ENCODE results near the gene MYH6. TPM values are rescaled to one million over a fixed set of nuclear protein-coding genes. Genes with fewer than 3 reads are reported as not detected.

The MYH6 gene
- total RNA-seq, 1 experiment from 2014 or later: 0.07 TPM

GRCh38 chr14:23377573-23378563, 30.2 kb downstream of the MYH6 start:
- Mint-ChIP-seq H3K27ac (no peak overlapping the region), H3K27me3 (ENCODE audit: low read depth) (peaks cover 74% of the 10 kb centered on the region)
- no peak for DNase-seq

More at GRCh38 chr14:23377573-23378563, 30.2 kb downstream of the MYH6 start:
- Mint-ChIP-seq H3K36me3 (ENCODE audit: insufficient read depth in 1 of 3, low read depth in 3 of 3) (no peaks in the 10 kb centered on the region), H3K9me3 (no peaks in the 10 kb centered on the region), H3K4me3 (no peak overlapping the region), H3K4me1 (peaks cover 9 to 22% of the 10 kb centered on the region in 2 experiments)
- Histone ChIP-seq H3K56ac (ENCODE audit: insufficient read length, low read depth, low read length) (no peak overlapping the region), H3K23ac (ENCODE audit: insufficient read length, low read depth, low read length) (no peak overlapping the region), H2BK12ac (ENCODE audit: insufficient read length, low read depth, low read length) (no peak overlapping the region), H2BK20ac (ENCODE audit: low read depth, low read length, poor library complexity, severe bottlenecking) (no peak overlapping the region), H3K27me3 (ENCODE audit: insufficient read depth, low read length) (no peaks in the 10 kb centered on the region; the same call in 1 of the 2 replicates), H3K4me2 (ENCODE audit: insufficient read depth, insufficient read length, low read length) (no peak overlapping the region), H3K18ac (ENCODE audit: insufficient read length, low read depth, low read length) (no peak overlapping the region), H3K14ac (ENCODE audit: insufficient read depth, low read length) (no peak overlapping the region), H3K27ac (ENCODE audit: insufficient read length, low read depth, low read length) (no peak overlapping the region), H2AFZ (ENCODE audit: low read length) (no peak overlapping the region), H3K4ac (ENCODE audit: low read depth, low read length) (no peak overlapping the region), H2AK5ac (ENCODE audit: insufficient read length, low read length) (no peak overlapping the region), H3K79me2 (ENCODE audit: insufficient read depth, low read length) (no peaks in the 10 kb centered on the region), H4K5ac (ENCODE audit: insufficient read length, low read depth, low read length) (no peak overlapping the region), H2BK120ac (ENCODE audit: low read depth, low read length, poor library complexity, severe bottlenecking) (no peak overlapping the region), H2BK15ac (ENCODE audit: low read depth, low read length) (no peak overlapping the region), H4K8ac (replicated peaks; ENCODE audit: insufficient read length, low read depth, low read length) (no peak overlapping the region), H2BK5ac (ENCODE audit: insufficient read length, low read length) (no peak overlapping the region), H3K9me3 (ENCODE audit: control insufficient read depth, low read depth, low read length) (no peaks in the 10 kb centered on the region), H3K4me1 (ENCODE audit: insufficient read depth, low read length) (no peaks in the 10 kb centered on the region), H4K91ac (ENCODE audit: insufficient read length, low read depth, low read length) (no peak overlapping the region), H3K23me2 (ENCODE audit: insufficient read length, low read depth, low read length, poor library complexity, severe bottlenecking) (no peaks in the 10 kb centered on the region), H4K20me1 (ENCODE audit: control insufficient read depth, insufficient read depth, insufficient read length) (no peaks in the 10 kb centered on the region), H3K79me1 (ENCODE audit: insufficient read depth, low read depth, low read length, poor library complexity, severe bottlenecking) (no peaks in the 10 kb centered on the region), H3K9ac (ENCODE audit: extremely low read depth, insufficient read length, low read length) (no peak overlapping the region), H3T11ph (ENCODE audit: low read length) (no peak overlapping the region)
- no CpG with 5 or more reads among the region's 14 CpGs for WGBS (ENCODE audit: extremely low coverage, insufficient read length, low lambda C conversion rate)
- no peak for TF ChIP-seq CTCF (conservative IDR thresholded peaks at IDR 0.05)
